Stomach (tissue), 9 donors: ENCODE measurements around the gene TRABD2B. TPM values are rescaled to one million over a fixed set of nuclear protein-coding genes. Genes with fewer than 3 reads are reported as not detected.

ENCODE experiments used
- DNase-seq, 2 donors: peaks; one replicate each; pipeline versions ENCODE4 v3.0.0 to v3.0.0-alpha.2; 2013 to 2019
- H3K27ac ChIP-seq, 5 donors: fragments of 200-600 bp in 4 of 5; sonication (generic) in 4 of 5; one replicate each; pipeline ENCODE4 v1.5.1; 2013 to 2019; ENCODE audit warnings: mild to moderate bottlenecking in 1 of 5, moderate library complexity in 1 of 5
- H3K27me3 ChIP-seq, 3 donors: fragments of 200-600 bp; sonication (generic); one replicate each; pipeline ENCODE4 v1.5.1; 2017 to 2019; ENCODE audit warnings: mixed run types in 1 of 3
- H3K36me3 ChIP-seq, 4 donors: fragments of 200-600 bp; sonication (generic); 1 replicate in 3 of 4; 2 replicates in 1 of 4; pipeline ENCODE4 v1.5.1; 2016 to 2019
- H3K4me1 ChIP-seq, 4 donors: fragments of 200-600 bp; sonication (generic); one replicate each; pipeline ENCODE4 v1.5.1; 2016 to 2019
- H3K4me3 ChIP-seq, 4 donors: fragments of 200-600 bp; sonication (generic) in 3 of 4; one replicate each; pipeline ENCODE4 v1.5.1; 2016 to 2019; ENCODE audit warnings: mild to moderate bottlenecking in 1 of 4
- H3K9me3 ChIP-seq, 4 donors: fragments of 200-600 bp; sonication (generic); one replicate each; pipeline ENCODE4 v1.5.1; 2016 to 2019
- EP300 ChIP-seq: sonication (generic); formaldehyde crosslinking; IDR thresholded peaks from one replicate; pipeline ENCODE4 v1.6.1; 2017; ENCODE audit warnings: antibody characterized with exemption
- POLR2A ChIP-seq, 4 donors: fragments of 450-650 bp; IDR thresholded peaks; one replicate each; pipeline ENCODE4 v1.6.1; 2016; ENCODE audit warnings: antibody characterized with exemption in 4 of 4, control low read depth in 2 of 4, mild to moderate bottlenecking in 1 of 4, moderate library complexity in 1 of 4
- POLR2AphosphoS5 ChIP-seq, 3 donors: sonication (generic); formaldehyde crosslinking; IDR thresholded peaks; one replicate each; pipeline ENCODE4 v1.6.1; 2016; ENCODE audit warnings: antibody characterized with exemption in 3 of 3
- WGBS, 5 donors: extraction: QIAGEN DNeasy Blood & Tissue Kit in 3 of 5; methylation state at CpG; one replicate each; pipeline versions ENCODE4 v1.1.5 to v1.1.7; 2013 to 2018; 5-methylcytosine and 5-hydroxymethylcytosine counted together
- intact Hi-C: fragments of 100-400 bp; cut with DNase I; formaldehyde crosslinking; loops from one replicate; pipeline ENCODE4 v1.15.1; 2023; ENCODE audit warnings: low total_unique reads
- polyA plus RNA-seq, 3 donors: library from polyadenylated mRNA; stranded (reverse); fragments of 200-250 nt; gene quantifications; one replicate each; pipeline ENCODE4 v1.2.3, GENCODE V29; 2013
- total RNA-seq, 5 donors: library from RNA; depleted of rRNA; stranded (reverse); fragments of >200 nt; gene quantifications; one replicate each; pipeline versions ENCODE4 v1.1.0 to v1.2.3, GENCODE V29; 2014 to 2016
- TF ChIP-seq, protein P1 (sequence below), 7 experiments: fragments of 450-650 bp in 4 of 7; fragments of 200-600 bp in 3 of 7; sonication (generic) in 3 of 7; IDR thresholded peaks; one replicate each; pipeline ENCODE4 v1.5.1; 2016 to 2019; ENCODE audit warnings: antibody characterized with exemption in 7 of 7, control low read depth in 2 of 7, mild to moderate bottlenecking in 1 of 7
- donor health status: healthy with polysubstance abuse.
- donor health status: Bipolar disorder and iron deficiency.
- donor health status: healthy.

Gene TRABD2B
- total and polyA plus RNA-seq, 8 donors = 0.31 to 2.0 (median 0.93) TPM; not detected in 1

DNA sequence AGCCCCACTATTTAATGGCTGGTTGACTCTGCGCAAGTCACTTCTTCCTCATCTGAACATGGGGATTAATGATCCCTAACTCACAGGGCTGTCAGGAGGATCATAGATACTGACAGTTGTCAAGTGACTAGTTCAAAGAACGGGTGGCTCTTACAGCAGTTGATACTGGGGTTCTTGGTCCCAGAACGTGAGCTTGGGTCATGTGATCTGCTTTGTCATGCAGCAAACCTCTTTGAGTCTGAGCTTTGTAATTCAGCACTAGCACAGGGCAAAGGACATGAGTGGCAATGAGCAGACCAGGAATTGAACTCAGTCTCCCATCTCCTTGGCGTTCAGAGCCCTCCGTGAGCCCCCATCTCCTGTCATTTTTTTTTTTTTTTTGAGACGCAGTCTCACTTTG, 64.4 kb downstream of the TRABD2B start:
- DNase-seq = no peak
- no peaks in the 10 kb centered on the region for H3K36me3 ChIP-seq
- intact Hi-C loops = loop anchor here (10.0 kb wide), 1 partner anchor 188 kb away; no protein-coding TSS in a partner anchor
- H3K27me3 ChIP-seq = no peaks in the 10 kb centered on the region
- H3K4me3 ChIP-seq = no peak overlapping the region
- 72 to 83% (median 76%) methylated on average over 6 of the region's 6 CpGs for WGBS, 5 donors
- no peaks in the 10 kb centered on the region for H3K9me3 ChIP-seq
- peaks cover 0 to 5% (median 0%) of the 10 kb centered on the region in 4 donors for H3K4me1 ChIP-seq
- TF ChIP-seq, protein P1, sequence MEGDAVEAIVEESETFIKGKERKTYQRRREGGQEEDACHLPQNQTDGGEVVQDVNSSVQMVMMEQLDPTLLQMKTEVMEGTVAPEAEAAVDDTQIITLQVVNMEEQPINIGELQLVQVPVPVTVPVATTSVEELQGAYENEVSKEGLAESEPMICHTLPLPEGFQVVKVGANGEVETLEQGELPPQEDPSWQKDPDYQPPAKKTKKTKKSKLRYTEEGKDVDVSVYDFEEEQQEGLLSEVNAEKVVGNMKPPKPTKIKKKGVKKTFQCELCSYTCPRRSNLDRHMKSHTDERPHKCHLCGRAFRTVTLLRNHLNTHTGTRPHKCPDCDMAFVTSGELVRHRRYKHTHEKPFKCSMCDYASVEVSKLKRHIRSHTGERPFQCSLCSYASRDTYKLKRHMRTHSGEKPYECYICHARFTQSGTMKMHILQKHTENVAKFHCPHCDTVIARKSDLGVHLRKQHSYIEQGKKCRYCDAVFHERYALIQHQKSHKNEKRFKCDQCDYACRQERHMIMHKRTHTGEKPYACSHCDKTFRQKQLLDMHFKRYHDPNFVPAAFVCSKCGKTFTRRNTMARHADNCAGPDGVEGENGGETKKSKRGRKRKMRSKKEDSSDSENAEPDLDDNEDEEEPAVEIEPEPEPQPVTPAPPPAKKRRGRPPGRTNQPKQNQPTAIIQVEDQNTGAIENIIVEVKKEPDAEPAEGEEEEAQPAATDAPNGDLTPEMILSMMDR (IDR thresholded peaks at IDR 0.05) = no peak
- TF ChIP-seq EP300 (no peak), POLR2A (IDR thresholded peaks at IDR 0.05) (no peak), POLR2AphosphoS5 (IDR thresholded peaks at IDR 0.05) (no peak)
- H3K27ac ChIP-seq = no peak overlapping the region

DNA sequence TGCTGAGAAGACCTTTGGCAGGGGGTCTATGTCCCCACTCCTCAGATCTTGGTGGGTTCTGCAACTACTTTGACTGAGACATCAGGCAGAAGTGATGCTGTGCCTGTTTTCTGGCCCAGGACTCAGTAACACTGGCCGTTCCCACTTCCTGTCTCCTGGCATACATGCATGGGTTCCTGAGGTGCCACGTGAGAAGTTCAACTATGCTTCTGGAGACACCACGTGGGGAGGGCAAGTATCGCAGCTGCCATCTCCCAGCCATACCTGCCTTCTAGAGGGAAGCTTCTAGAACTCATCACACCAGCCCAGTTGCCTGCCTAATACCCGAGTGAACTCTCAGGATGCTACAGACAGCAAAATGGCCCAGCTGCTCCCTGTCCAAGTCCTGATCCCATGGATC, 65.8 kb downstream of the TRABD2B start:
- Histone ChIP-seq H3K4me3 (no peak overlapping the region), H3K27ac (no peak overlapping the region), H3K4me1 (peaks cover 0 to 5% (median 0%) of the 10 kb centered on the region in 4 donors), H3K9me3 (no peaks in the 10 kb centered on the region), H3K36me3 (no peaks in the 10 kb centered on the region), H3K27me3 (no peaks in the 10 kb centered on the region)
- DNase-seq = peak; percentile 47 to 60
- WGBS, 5 donors = 36 to 59% (median 44%) methylated on average over 5 of the region's 5 CpGs
- TF ChIP-seq POLR2AphosphoS5 (IDR thresholded peaks at IDR 0.05) = no peak
- TF ChIP-seq, protein P1 (IDR thresholded peaks at IDR 0.05) = peak in 4 of 7 experiments; percentile 8 to 52 (median 34)
- TF ChIP-seq POLR2A (IDR thresholded peaks at IDR 0.05) = no peak
- no peak for TF ChIP-seq EP300
- intact Hi-C loops = loop anchor here (10.0 kb wide), 1 partner anchor 187 kb away; no protein-coding TSS in a partner anchor

DNA sequence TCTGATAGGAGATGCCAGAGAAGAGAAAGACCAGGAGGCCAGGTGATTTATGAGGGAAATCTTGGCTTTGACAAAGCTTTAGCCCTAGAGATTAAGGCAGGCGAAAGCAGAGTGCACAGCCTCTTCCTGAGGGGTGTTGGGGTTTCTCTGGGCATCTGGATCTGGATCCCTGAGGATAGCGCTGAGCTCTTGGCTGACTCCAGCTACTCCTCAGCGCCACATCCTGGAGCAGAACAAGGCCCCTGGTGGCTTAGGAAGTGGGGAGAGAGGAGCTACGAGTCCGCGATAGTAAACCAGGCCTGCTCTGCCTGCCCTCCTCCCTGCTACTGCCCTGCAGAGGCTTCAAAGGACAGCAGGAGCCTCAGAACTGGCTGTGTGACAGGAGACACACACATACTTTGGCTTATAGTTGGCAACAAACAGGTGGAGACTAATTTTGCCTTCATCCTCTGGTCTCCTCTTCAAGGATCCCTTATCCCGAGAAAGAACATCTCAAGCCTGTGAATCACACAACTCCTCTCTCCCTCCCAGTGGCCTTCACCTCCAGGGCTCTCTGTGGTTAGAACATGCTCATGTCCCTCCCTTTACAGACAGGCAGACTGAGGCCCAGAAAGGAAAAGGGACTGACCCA, 66.9 kb downstream of the TRABD2B start:
- no peaks in the 10 kb centered on the region for H3K36me3 ChIP-seq
- intact Hi-C loops = loop anchor here (10.0 kb wide), 1 partner anchor 186 kb away; no protein-coding TSS in a partner anchor
- no peak for DNase-seq
- H3K27me3 ChIP-seq = no peaks in the 10 kb centered on the region
- H3K4me3 ChIP-seq = no peak overlapping the region
- TF ChIP-seq POLR2A (IDR thresholded peaks at IDR 0.05) (no peak), POLR2AphosphoS5 (IDR thresholded peaks at IDR 0.05) (no peak), EP300 (no peak)
- TF ChIP-seq, protein P1 (IDR thresholded peaks at IDR 0.05) = no peak
- H3K4me1 ChIP-seq = peaks cover 0 to 5% (median 0%) of the 10 kb centered on the region in 4 donors
- no peak overlapping the region for H3K27ac ChIP-seq
- WGBS, 5 donors = 79 to 90% (median 84%) methylated on average over 7 of the region's 7 CpGs
- H3K9me3 ChIP-seq = no peaks in the 10 kb centered on the region

DNA sequence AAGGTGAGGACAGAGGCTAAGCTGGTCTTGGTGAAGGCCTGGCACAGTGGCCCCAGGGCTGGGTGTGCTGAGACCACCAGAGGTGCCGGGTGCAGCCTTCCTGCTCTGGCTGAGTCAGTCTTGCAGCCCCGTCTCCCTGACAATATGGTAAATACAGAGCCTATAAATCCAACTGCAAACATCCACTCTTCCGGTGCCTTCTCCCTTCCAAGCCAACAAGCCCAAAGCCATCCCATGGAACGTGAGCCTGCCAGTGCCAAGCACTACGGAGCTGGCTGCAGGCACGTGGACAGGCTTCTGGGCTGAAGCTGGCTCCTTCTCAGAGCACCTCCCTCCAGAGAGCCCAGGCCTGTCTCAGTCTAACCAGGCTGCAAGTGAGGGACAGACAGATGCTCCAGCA, 70.0 kb downstream of the TRABD2B start:
- 63 to 88% (median 80%) methylated on average over 6 of the region's 6 CpGs for WGBS, 5 donors
- TF ChIP-seq POLR2A (IDR thresholded peaks at IDR 0.05) (no peak), POLR2AphosphoS5 (IDR thresholded peaks at IDR 0.05) (no peak), EP300 (no peak)
- TF ChIP-seq, protein P1 (IDR thresholded peaks at IDR 0.05) = no peak
- no peaks in the 10 kb centered on the region for H3K4me1 ChIP-seq
- no peaks in the 10 kb centered on the region for H3K36me3 ChIP-seq
- no peaks in the 10 kb centered on the region for H3K27me3 ChIP-seq
- DNase-seq = no peak
- no peak overlapping the region for H3K27ac ChIP-seq
- H3K4me3 ChIP-seq = no peak overlapping the region
- no peaks in the 10 kb centered on the region for H3K9me3 ChIP-seq
- intact Hi-C loops = no loop called here
